Measurements from ENCODE around the gene ARL4D. TPM values are rescaled to one million over a fixed set of nuclear protein-coding genes. Genes with fewer than 3 reads are reported as not detected.
"Not testable (repeated sequence)": the region's sequence is repeated elsewhere in the genome, so short reads cannot be mapped to it uniquely, and the experiment has no call there.

ARL4D gene
- polyA plus RNA-seq, 3 donors = 8.4 to 10.7 (median 9.7) TPM

- DNase-seq = no peak
Observed at GRCh38 chr17:43418441-43419374, 19.9 kb downstream of the ARL4D start.

GRCh38 chr17:43419375-43419882 lies 20.6 kb downstream of the ARL4D start:
- not testable (repeated sequence) for DNase-seq

GRCh38 chr17:43423777-43424455 lies 25.1 kb downstream of the ARL4D start:
- no peak for DNase-seq

- DNase-seq = no peak
Observed at GRCh38 chr17:43427362-43428043, 28.7 kb downstream of the ARL4D start.

GRCh38 chr17:43428524-43428923 lies 29.7 kb downstream of the ARL4D start:
- no peak for DNase-seq

GRCh38 chr17:43430936-43431713 lies 32.3 kb downstream of the ARL4D start:
- no peak for DNase-seq

GRCh38 chr17:43431714-43432523 lies 33.1 kb downstream of the ARL4D start:
- no peak for DNase-seq

GRCh38 chr17:43434902-43435319 lies 36.1 kb downstream of the ARL4D start:
- DNase-seq = no peak

GRCh38 chr17:43437756-43438155 lies 39.0 kb downstream of the ARL4D start:
- no peak for DNase-seq

- no peak for DNase-seq
Observed at GRCh38 chr17:43438626-43439025, 39.8 kb downstream of the ARL4D start.

GRCh38 chr17:43439041-43439440 lies 40.2 kb downstream of the ARL4D start:
- no peak for DNase-seq

GRCh38 chr17:43442711-43443110 lies 43.9 kb downstream of the ARL4D start:
- no peak for DNase-seq

GRCh38 chr17:43443381-43443780 lies 44.6 kb downstream of the ARL4D start:
- DNase-seq = no peak

GRCh38 chr17:43444223-43445008 lies 45.6 kb downstream of the ARL4D start:
- no peak for DNase-seq

GRCh38 chr17:43445009-43445589 lies 46.3 kb downstream of the ARL4D start:
- no peak for DNase-seq

- DNase-seq = no peak
Observed at GRCh38 chr17:43446773-43447172, 48.0 kb downstream of the ARL4D start.

- DNase-seq = no peak
Observed at GRCh38 chr17:43448720-43449469, 50.1 kb downstream of the ARL4D start.

GRCh38 chr17:43449470-43450248 lies 50.9 kb downstream of the ARL4D start:
- peak; percentile 74 for DNase-seq
